GM15510 (cell line): Measurements from ENCODE around the gene ERAL1.

Experiments
- POLR2A ChIP-seq: IDR thresholded peaks from 3 replicates; pipeline ENCODE4 v1.6.1; 2011; ENCODE audit warnings: borderline replicate concordance; ENCODE audit not compliant: insufficient read length; ENCODE audit errors: extremely low read depth

ERAL1 gene

DNA sequence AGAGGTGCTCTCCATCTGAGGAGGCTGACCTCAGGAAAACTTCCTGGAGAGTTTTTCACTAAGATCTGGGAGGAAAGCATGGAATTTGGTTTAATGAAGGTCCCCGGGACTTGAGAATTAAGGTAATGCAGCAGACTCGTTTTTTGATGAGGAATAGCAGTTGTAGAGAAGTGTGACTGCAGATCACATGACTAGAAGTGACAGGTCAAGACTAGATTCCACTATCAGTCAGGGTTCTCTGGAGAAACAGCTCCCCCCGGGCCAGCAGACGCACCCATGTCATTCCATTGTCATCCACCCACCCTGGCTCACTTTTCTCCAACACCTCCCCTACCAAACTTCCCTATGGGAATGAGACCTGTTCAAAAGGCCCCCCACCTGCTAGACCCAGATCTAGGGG lies 50.0 kb downstream of the ERAL1 start:
- TF ChIP-seq POLR2A = no peak

DNA sequence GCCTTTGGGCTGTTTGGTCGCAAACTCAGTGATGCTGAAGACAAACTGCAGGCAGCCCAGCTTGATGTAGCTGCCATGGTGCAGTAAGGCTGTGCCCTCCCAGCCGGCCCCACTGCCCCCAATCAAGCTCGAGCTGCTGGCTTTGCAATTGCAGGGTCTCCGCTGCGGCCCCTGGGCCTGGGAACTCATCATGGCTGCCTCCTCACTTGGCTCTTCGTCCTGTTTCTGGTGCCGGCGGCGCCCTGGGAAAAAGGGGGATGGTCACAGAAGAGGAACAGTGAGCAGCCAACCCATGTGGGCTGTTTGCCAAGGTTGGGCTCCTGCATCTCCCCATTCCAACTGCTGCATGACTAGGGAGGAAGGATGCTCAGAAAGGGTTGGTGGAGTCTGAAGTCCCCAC lies 51.5 kb downstream of the ERAL1 start:
- no peak for TF ChIP-seq POLR2A

DNA sequence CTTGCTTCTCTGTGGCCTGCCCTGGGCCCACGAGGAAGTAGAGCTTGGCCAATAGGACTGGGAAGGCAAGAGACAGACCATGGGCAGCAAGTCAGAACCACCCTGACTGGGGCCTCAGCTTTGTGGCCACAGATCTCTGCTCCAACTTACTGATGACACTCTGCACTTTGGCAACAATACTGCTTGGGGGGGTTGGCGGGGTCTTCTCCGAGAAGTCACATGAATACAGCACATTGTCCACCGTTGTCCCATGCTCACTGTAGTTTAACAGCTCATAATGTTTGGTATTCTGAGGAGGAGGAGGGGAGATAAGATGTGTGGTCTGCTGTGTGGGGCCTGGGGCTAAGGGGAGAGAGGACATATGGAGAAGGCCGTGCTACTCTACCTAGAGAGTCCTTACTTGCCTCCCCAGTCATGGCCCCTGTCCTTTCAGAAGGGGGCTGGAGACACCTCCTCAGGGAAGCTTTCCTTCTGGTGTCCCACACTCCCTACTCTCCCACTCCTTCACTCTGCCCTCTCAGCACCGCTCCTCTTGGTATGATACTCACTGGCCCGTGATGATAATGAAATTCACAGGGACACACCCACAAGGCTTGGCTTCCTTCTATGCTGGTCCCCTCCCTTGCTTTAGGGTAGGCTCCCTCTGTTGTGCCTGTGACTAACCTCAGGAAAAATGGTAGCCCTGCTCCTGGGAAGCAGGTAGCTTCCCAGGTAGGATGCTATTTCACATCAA lies 52.1 kb downstream of the ERAL1 start:
- TF ChIP-seq POLR2A = no peak

DNA sequence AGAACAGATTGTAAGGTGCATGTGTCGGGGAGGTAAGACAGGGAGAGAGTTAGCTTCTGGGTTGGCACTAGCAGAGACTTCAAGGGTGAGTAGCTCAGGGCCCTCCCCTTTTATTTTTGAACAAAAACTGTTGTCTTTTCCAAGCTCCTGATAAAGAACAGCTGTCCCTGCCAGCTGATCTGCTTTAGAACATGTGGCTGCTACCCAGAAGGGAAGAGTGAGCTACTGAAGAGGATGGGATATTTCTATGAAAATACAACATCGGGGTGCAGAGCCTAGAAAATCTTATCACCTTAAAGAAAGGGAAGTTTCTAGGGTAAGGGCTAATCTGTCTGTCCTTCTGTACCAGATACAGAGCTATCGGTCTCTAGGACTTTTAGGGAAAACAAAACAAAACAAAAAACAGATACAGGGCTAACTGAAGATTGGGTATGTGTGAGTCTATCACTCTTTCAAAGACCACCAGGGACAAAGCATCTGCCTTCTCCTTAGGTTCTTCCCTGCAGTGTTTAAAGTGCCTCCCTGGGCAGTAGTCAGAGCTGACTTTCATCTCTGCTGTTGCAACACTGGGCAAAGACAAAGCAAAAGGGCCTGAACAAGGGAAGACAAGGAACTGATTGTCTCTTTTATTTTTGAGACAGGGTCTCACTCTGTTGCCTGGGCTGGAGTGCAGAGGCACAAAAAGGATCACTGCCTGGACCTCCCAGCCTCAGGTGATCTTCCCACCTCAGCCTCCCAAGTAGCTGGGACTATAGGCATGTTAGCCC lies 53.1 kb downstream of the ERAL1 start:
- no peak for TF ChIP-seq POLR2A

DNA sequence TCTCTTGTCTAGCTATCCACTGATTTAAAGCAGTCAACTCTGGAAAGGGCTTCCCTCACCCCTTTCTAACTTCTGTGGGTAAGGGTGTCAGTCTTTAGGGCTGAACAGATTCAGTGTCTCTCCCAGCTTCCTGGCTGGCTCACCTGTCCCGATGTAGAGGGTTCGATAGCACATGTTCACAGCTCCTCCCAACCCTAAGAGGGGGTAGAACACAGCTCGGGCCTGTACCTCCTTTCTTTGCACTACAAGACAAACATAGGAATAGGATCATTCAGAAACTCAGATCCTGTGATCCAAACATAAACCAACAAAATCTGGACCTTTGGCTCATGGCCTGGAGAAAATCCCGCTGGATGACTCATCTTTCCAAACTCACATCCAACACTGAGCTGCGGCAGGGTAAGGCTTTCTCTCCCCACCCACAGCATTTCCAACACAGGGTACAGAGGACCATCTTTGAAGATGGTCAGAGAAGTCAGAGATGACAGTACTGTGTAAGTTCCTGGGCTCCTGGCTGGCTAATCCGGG lies 53.9 kb downstream of the ERAL1 start:
- TF ChIP-seq POLR2A = no peak

DNA sequence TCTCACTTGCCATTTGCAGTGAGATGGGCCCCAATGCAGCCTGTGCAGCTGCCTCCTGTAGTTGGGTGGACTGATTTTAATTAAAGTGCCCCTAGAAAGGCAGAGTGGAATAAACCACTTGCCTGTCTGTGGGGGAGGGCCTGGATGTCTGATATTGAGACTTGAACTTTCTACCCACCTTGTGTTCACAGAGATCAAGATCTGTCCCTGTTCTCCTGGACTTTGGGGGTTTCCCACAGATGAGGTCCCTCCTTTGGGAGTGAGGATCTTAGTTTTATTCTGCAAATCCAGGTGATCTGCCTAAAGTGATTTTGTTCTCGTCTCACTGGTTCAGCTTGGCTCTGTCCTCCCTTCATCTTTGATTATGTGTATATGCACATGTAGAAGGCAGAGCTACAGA lies 55.7 kb downstream of the ERAL1 start:
- no peak for TF ChIP-seq POLR2A
